Neural progenitor cell (in vitro differentiated cells): ENCODE results near the gene GLRX.

Experiments
- CTCF ChIP-seq: fragments of 200-600 bp; sonication (generic); IDR thresholded peaks from 2 replicates; pipeline ENCODE4 v1.5.1; 2017; ENCODE audit warnings: antibody characterized with exemption, mild to moderate bottlenecking
- EZH2 ChIP-seq: fragments of 200-600 bp; sonication (generic); IDR thresholded peaks from 2 replicates; pipeline ENCODE4 v1.6.1; 2017; ENCODE audit warnings: antibody characterized with exemption, mild to moderate bottlenecking, moderate library complexity
- EZH2phosphoT487 ChIP-seq: fragments of 200-600 bp; sonication (generic); IDR thresholded peaks from 2 replicates; pipeline ENCODE4 v1.6.1; 2017; ENCODE audit warnings: antibody characterized with exemption

GRCh38 chr5:95840956-95841705 lies 18.6 kb upstream of the GLRX start:
- no peak for TF ChIP-seq CTCF
- TF ChIP-seq EZH2 = no peak
- no peak for TF ChIP-seq EZH2phosphoT487
